Measurements from ENCODE around the gene AP1B1. TPM values are rescaled to one million over a fixed set of nuclear protein-coding genes. Genes with fewer than 3 reads are reported as not detected.

Gene AP1B1
- polyA plus RNA-seq, 1 donor from 2014 or later, result 43.8 TPM

- no peaks in the 10 kb centered on the region for H4K20me1 ChIP-seq (ENCODE audit: insufficient read depth)
- peaks cover 4% of the 10 kb centered on the region for H3K36me3 ChIP-seq (ENCODE audit: insufficient read depth, low read length)
- no peaks in the 10 kb centered on the region for H3K27me3 ChIP-seq (ENCODE audit: insufficient read depth, low read depth, low read length)
- H3K79me2 ChIP-seq (replicated peaks; ENCODE audit: insufficient read depth, low read length), result peaks cover 13% of the 10 kb centered on the region
- H3K9me3 ChIP-seq (ENCODE audit: low read length), result no peaks in the 10 kb centered on the region
- no peaks in the 10 kb centered on the region for H3F3A ChIP-seq (ENCODE audit: insufficient read depth, low read length, poor library complexity, severe bottlenecking)
- H2AFZ ChIP-seq (ENCODE audit: low read depth, low read length), result no peak overlapping the region
- no peaks in the 10 kb centered on the region for H3K9me2 ChIP-seq (ENCODE audit: insufficient read depth, low read length)
- H3K9ac ChIP-seq (ENCODE audit: low read length), result no peak overlapping the region
- H3K4me3 ChIP-seq (ENCODE audit: low read length), result no peak overlapping the region
- no peak overlapping the region for H3K4me2 ChIP-seq (ENCODE audit: low read length)
- H3K27ac ChIP-seq (ENCODE audit: low read length), result no peak overlapping the region
- TF ChIP-seq EP300 (conservative IDR thresholded peaks at IDR 0.05; ENCODE audit: poor library complexity, severe bottlenecking), result no peak
- TF ChIP-seq REST (IDR thresholded peaks at IDR 0.05; ENCODE audit: borderline replicate concordance), result no peak
- no peak for TF ChIP-seq RAD21 (conservative IDR thresholded peaks at IDR 0.05)
- no peak for TF ChIP-seq CTCF (IDR thresholded peaks at IDR 0.05; ENCODE audit: poor library complexity, severe bottlenecking)
Observed at GRCh38 chr22:29382580-29383302, 5.6 kb downstream of the AP1B1 start.

GRCh38 chr22:29380856-29381255, 7.5 kb downstream of the AP1B1 start:
- H3K27ac ChIP-seq (ENCODE audit: low read length), result no peak overlapping the region
- H3K36me3 ChIP-seq (ENCODE audit: insufficient read depth, low read length), result peaks cover 4% of the 10 kb centered on the region
- no peaks in the 10 kb centered on the region for H3K9me2 ChIP-seq (ENCODE audit: insufficient read depth, low read length)
- no peaks in the 10 kb centered on the region for H3K9me3 ChIP-seq (ENCODE audit: low read length)
- H3K9ac ChIP-seq (ENCODE audit: low read length), result no peak overlapping the region
- no peaks in the 10 kb centered on the region for H4K20me1 ChIP-seq (ENCODE audit: insufficient read depth)
- no peaks in the 10 kb centered on the region for H3K79me2 ChIP-seq (replicated peaks; ENCODE audit: insufficient read depth, low read length)
- no peak overlapping the region for H3K4me3 ChIP-seq (ENCODE audit: low read length)
- H2AFZ ChIP-seq (ENCODE audit: low read depth, low read length), result no peak overlapping the region
- H3F3A ChIP-seq (ENCODE audit: insufficient read depth, low read length, poor library complexity, severe bottlenecking), result no peaks in the 10 kb centered on the region
- no peaks in the 10 kb centered on the region for H3K27me3 ChIP-seq (ENCODE audit: insufficient read depth, low read depth, low read length)
- H3K4me2 ChIP-seq (ENCODE audit: low read length), result no peak overlapping the region
- TF ChIP-seq EP300 (conservative IDR thresholded peaks at IDR 0.05; ENCODE audit: poor library complexity, severe bottlenecking) (no peak), REST (IDR thresholded peaks at IDR 0.05; ENCODE audit: borderline replicate concordance) (no peak), CTCF (IDR thresholded peaks at IDR 0.05; ENCODE audit: poor library complexity, severe bottlenecking) (no peak), POLR2AphosphoS5 (IDR thresholded peaks at IDR 0.05) (no peak), MXI1 (conservative IDR thresholded peaks at IDR 0.05; ENCODE audit: poor library complexity, severe bottlenecking) (no peak), SMC3 (conservative IDR thresholded peaks at IDR 0.05; ENCODE audit: poor library complexity) (no peak), RAD21 (conservative IDR thresholded peaks at IDR 0.05) (no peak), TAF1 (IDR thresholded peaks at IDR 0.05; ENCODE audit: low read depth) (no peak)
